ENCODE results near the gene C1orf159. TPM values are rescaled to one million over a fixed set of nuclear protein-coding genes. Genes with fewer than 3 reads are reported as not detected.
"Not testable (repeated sequence)": the region's sequence is repeated elsewhere in the genome, so short reads cannot be mapped to it uniquely, and the experiment has no call there.

C1orf159 gene
- total and polyA plus RNA-seq, 2 donors (not counting 1 experiment from before 2014, with no cell fraction given): 2.6 to 3.3 TPM

GRCh38 chr1:1067860-1068516 is 47.9 kb downstream of the C1orf159 start:
- Histone ChIP-seq H3K36me3 (ENCODE audit: control insufficient read depth, insufficient read depth, low read length) (no peaks in the 10 kb centered on the region), H3K27me3 (ENCODE audit: control insufficient read depth, insufficient read depth, low read length) (no peaks in the 10 kb centered on the region), H3K79me2 (ENCODE audit: control insufficient read depth, insufficient read depth, low read length) (no peaks in the 10 kb centered on the region), H2AFZ (ENCODE audit: low read length) (no peak overlapping the region), H3K4me1 (ENCODE audit: control insufficient read depth, extremely low read depth, insufficient read depth, low read length) (peaks cover 8% of the 10 kb centered on the region), H3K27ac (ENCODE audit: insufficient read depth, low read length) (no peak overlapping the region), H3K9ac (ENCODE audit: insufficient read depth, low read length) (no peak overlapping the region), H4K20me1 (ENCODE audit: control insufficient read depth, extremely low read depth, insufficient read depth, low read length) (no peaks in the 10 kb centered on the region), H3K4me3 (replicated peaks in 1 of 4; ENCODE audit: control extremely low read depth in 1 of 4, insufficient read depth in 1 of 4, low read depth in 3 of 4, low read length in 4 of 4) (no peak overlapping the region), H3K4me2 (ENCODE audit: extremely low read depth, insufficient read depth, low read length) (peak overlapping the region; percentile 13), H3K9me3 (ENCODE audit: control insufficient read depth, insufficient read depth, low read depth, low read length) (no peaks in the 10 kb centered on the region)
- DNase-seq (ENCODE audit: low read depth in 2 of 2): no peak
- TF ChIP-seq EZH2 (IDR thresholded peaks at IDR 0.05; ENCODE audit: low read length, missing control alignments) (no peak), CTCF (conservative IDR thresholded peaks at IDR 0.05 in 1 of 2, IDR thresholded peaks at IDR 0.05 in 1 of 2; ENCODE audit: low read depth in 1 of 2, low read length in 2 of 2) (no peak)

- Histone ChIP-seq H3K9me3 (ENCODE audit: control insufficient read depth, insufficient read depth, low read depth, low read length) (no peaks in the 10 kb centered on the region), H3K36me3 (ENCODE audit: control insufficient read depth, insufficient read depth, low read length) (no peaks in the 10 kb centered on the region), H3K27ac (ENCODE audit: insufficient read depth, low read length) (no peak overlapping the region), H3K79me2 (ENCODE audit: control insufficient read depth, insufficient read depth, low read length) (no peaks in the 10 kb centered on the region), H3K4me1 (ENCODE audit: control insufficient read depth, extremely low read depth, insufficient read depth, low read length) (peaks cover 8% of the 10 kb centered on the region), H3K27me3 (ENCODE audit: control insufficient read depth, insufficient read depth, low read length) (no peaks in the 10 kb centered on the region), H3K4me2 (ENCODE audit: extremely low read depth, insufficient read depth, low read length) (no peak overlapping the region), H4K20me1 (ENCODE audit: control insufficient read depth, extremely low read depth, insufficient read depth, low read length) (no peaks in the 10 kb centered on the region), H3K9ac (ENCODE audit: insufficient read depth, low read length) (no peak overlapping the region), H2AFZ (ENCODE audit: low read length) (no peak overlapping the region), H3K4me3 (replicated peaks in 1 of 4; ENCODE audit: control extremely low read depth in 1 of 4, insufficient read depth in 1 of 4, low read depth in 3 of 4, low read length in 4 of 4) (no peak overlapping the region)
- TF ChIP-seq EZH2 (IDR thresholded peaks at IDR 0.05; ENCODE audit: low read length, missing control alignments) (no peak), CTCF (conservative IDR thresholded peaks at IDR 0.05 in 1 of 2, IDR thresholded peaks at IDR 0.05 in 1 of 2; ENCODE audit: low read depth in 1 of 2, low read length in 2 of 2) (no peak)
- DNase-seq (ENCODE audit: low read depth in 2 of 2): no peak
Observed at GRCh38 chr1:1067284-1067859, 48.5 kb downstream of the C1orf159 start.

GRCh38 chr1:1066403-1067283 is 49.2 kb downstream of the C1orf159 start:
- Histone ChIP-seq H2AFZ (ENCODE audit: low read length) (no peak overlapping the region), H3K27ac (ENCODE audit: insufficient read depth, low read length) (no peak overlapping the region), H3K4me1 (ENCODE audit: control insufficient read depth, extremely low read depth, insufficient read depth, low read length) (peaks cover 8% of the 10 kb centered on the region), H3K4me2 (ENCODE audit: extremely low read depth, insufficient read depth, low read length) (no peak overlapping the region), H3K79me2 (ENCODE audit: control insufficient read depth, insufficient read depth, low read length) (no peaks in the 10 kb centered on the region), H4K20me1 (ENCODE audit: control insufficient read depth, extremely low read depth, insufficient read depth, low read length) (no peaks in the 10 kb centered on the region), H3K9ac (ENCODE audit: insufficient read depth, low read length) (no peak overlapping the region), H3K4me3 (replicated peaks in 1 of 4; ENCODE audit: control extremely low read depth in 1 of 4, insufficient read depth in 1 of 4, low read depth in 3 of 4, low read length in 4 of 4) (no peak overlapping the region), H3K9me3 (ENCODE audit: control insufficient read depth, insufficient read depth, low read depth, low read length) (no peaks in the 10 kb centered on the region), H3K36me3 (ENCODE audit: control insufficient read depth, insufficient read depth, low read length) (no peaks in the 10 kb centered on the region), H3K27me3 (ENCODE audit: control insufficient read depth, insufficient read depth, low read length) (no peaks in the 10 kb centered on the region)
- TF ChIP-seq EZH2 (IDR thresholded peaks at IDR 0.05; ENCODE audit: low read length, missing control alignments) (no peak), CTCF (conservative IDR thresholded peaks at IDR 0.05 in 1 of 2, IDR thresholded peaks at IDR 0.05 in 1 of 2; ENCODE audit: low read depth in 1 of 2, low read length in 2 of 2) (no peak)
- no peak for DNase-seq (ENCODE audit: low read depth in 2 of 2)

- not testable (repeated sequence) for H3K4me1 ChIP-seq (ENCODE audit: control insufficient read depth, extremely low read depth, insufficient read depth, low read length); H2AFZ ChIP-seq (ENCODE audit: low read length); H3K9me3 ChIP-seq (ENCODE audit: control insufficient read depth, insufficient read depth, low read depth, low read length); H3K27me3 ChIP-seq (ENCODE audit: control insufficient read depth, insufficient read depth, low read length); H3K4me2 ChIP-seq (ENCODE audit: extremely low read depth, insufficient read depth, low read length); H4K20me1 ChIP-seq (ENCODE audit: control insufficient read depth, extremely low read depth, insufficient read depth, low read length); DNase-seq (ENCODE audit: low read depth in 2 of 2); H3K27ac ChIP-seq (ENCODE audit: insufficient read depth, low read length); H3K9ac ChIP-seq (ENCODE audit: insufficient read depth, low read length); H3K79me2 ChIP-seq (ENCODE audit: control insufficient read depth, insufficient read depth, low read length); H3K4me3 ChIP-seq (replicated peaks in 1 of 4; ENCODE audit: control extremely low read depth in 1 of 4, insufficient read depth in 1 of 4, low read depth in 3 of 4, low read length in 4 of 4); H3K36me3 ChIP-seq (ENCODE audit: control insufficient read depth, insufficient read depth, low read length)
Observed at GRCh38 chr1:1065940-1066304, 50.0 kb downstream of the C1orf159 start.
